Retinal pigment epithelial cell (primary cell): ENCODE results near the gene EMC6.

ENCODE experiments used
- DNase-seq: peaks from one replicate; pipeline ENCODE4 v3.0.0-alpha.2; 2010; ENCODE audit warnings: low read depth
- H3K4me3 ChIP-seq: 2 replicates; pipeline ENCODE4 v1.5.1; 2011; ENCODE audit warnings: mild to moderate bottlenecking, low read length, control low read depth, moderate library complexity
- TF ChIP-seq, protein P1 (sequence below): conservative IDR thresholded peaks from 2 replicates; pipeline ENCODE4 v1.5.1; 2011; ENCODE audit warnings: low read depth, low read length, control low read depth, inconsistent platforms

Gene EMC6

DNA sequence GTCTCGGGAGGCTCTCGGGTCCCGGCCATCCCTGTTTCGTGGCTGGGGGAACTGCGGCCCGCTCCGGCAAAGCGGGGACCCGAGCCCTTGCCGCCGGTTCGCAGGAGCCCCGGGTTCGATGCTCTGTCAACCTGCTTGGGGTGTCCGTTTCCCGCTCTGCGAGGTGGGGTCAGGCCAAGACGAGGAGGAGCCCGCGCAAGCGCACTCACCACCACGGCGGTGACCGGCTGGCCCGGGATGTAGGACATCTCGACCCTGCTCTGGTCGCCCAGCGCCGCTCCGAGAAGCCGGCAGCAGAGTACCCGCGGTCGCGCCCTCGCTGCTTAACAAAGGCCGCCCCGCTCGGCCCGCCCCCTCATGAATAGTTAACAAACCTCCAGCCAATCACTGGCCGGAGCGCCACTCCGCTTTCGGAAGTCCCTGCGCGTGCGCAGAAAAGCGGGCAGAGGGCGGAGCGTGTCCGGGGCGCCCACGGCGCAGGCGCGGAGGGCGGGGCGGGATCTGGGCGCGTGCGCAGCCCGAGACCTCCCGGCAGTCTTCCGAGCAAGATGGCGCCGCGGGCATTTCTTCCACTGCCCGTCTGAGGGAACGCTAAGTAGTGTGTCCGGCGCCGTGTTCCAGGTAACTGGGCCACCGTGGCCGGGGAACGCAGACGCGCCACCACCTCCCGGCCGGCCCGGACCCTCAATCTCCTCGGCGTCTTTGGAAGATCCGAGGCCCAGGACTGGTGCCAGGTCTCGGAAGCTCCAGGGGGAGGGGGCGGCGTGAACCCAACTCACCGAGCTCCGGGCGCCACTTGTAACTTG lies at the start of gene EMC6, which contains the start of gene TAX1BP3:
Gene EMC6 (plus strand): TSS at position 534 of the 806 bp plus-strand sequence. CDS start 335 bp downstream, outside the sequence.
Gene TAX1BP3 (minus strand): TSS at position 300 of the 806 bp plus-strand sequence. CDS start 52 bp downstream, at position 248.
- DNase-seq: peak; percentile 80
- H3K4me3 ChIP-seq: peak within 1 kb of the TSS; percentile 94
- TF ChIP-seq, protein P1, sequence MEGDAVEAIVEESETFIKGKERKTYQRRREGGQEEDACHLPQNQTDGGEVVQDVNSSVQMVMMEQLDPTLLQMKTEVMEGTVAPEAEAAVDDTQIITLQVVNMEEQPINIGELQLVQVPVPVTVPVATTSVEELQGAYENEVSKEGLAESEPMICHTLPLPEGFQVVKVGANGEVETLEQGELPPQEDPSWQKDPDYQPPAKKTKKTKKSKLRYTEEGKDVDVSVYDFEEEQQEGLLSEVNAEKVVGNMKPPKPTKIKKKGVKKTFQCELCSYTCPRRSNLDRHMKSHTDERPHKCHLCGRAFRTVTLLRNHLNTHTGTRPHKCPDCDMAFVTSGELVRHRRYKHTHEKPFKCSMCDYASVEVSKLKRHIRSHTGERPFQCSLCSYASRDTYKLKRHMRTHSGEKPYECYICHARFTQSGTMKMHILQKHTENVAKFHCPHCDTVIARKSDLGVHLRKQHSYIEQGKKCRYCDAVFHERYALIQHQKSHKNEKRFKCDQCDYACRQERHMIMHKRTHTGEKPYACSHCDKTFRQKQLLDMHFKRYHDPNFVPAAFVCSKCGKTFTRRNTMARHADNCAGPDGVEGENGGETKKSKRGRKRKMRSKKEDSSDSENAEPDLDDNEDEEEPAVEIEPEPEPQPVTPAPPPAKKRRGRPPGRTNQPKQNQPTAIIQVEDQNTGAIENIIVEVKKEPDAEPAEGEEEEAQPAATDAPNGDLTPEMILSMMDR: no peak

DNA sequence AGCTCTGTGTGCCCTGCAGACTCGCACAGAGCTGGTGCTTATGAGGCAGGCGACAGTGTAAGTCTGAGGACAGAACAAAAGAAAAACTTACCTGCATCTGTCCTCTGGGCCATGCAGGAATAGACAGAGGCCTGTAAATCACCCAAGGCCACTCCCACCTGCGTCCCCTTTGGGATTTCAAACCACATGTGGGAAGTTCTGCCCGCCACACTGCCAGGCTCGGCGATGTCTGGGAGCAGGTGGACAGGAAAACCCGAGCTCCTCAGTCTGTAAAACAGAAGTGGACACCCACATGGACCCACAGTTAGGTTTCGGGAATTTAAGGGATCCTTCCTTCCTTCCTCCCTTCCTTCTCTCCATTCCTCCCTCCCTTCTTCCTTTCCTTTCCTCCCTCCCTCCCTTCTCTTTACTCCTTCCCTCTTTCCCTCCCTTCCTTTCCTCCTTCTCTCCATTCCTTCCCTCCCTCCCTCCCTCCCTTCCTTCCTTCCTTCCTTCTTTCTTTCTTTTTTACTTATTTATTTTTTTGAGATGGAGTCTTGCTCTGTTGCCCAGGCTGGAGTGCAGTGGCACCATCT lies 47.4 kb upstream of the EMC6 start:
- no peak overlapping the region for H3K4me3 ChIP-seq
- no peak for DNase-seq
- TF ChIP-seq, protein P1: no peak

- TF ChIP-seq, protein P1: no peak
- DNase-seq: no peak
- no peak overlapping the region for H3K4me3 ChIP-seq
Observed at GRCh38 chr17:3622977-3623594, 45.5 kb upstream of the EMC6 start.

GRCh38 chr17:3626831-3627768 lies 41.5 kb upstream of the EMC6 start:
- TF ChIP-seq, protein P1: no peak
- DNase-seq: no peak
- no peak overlapping the region for H3K4me3 ChIP-seq

GRCh38 chr17:3627769-3628167 lies 40.8 kb upstream of the EMC6 start:
- no peak overlapping the region for H3K4me3 ChIP-seq
- TF ChIP-seq, protein P1: no peak
- no peak for DNase-seq

GRCh38 chr17:3630781-3631180 lies 37.8 kb upstream of the EMC6 start:
- DNase-seq: no peak
- TF ChIP-seq, protein P1: no peak
- H3K4me3 ChIP-seq: no peak overlapping the region
